Bronchial epithelial cell (primary cell): Measurements from ENCODE around the gene PTGES3. TPM values are rescaled to one million over a fixed set of nuclear protein-coding genes. Genes with fewer than 3 reads are reported as not detected.
A peak's percentile ranks its signal among the peaks of the same experiment; 100 is the strongest.

Experiments used
- DNase-seq: peaks from one replicate; pipeline ENCODE4 v3.0.0-alpha.2; 2010; ENCODE audit warnings: low read depth
- FAIRE-seq: peaks from 2 replicates; lab custom pipeline; 2011; peaks lifted over from hg19 to GRCh38; lab: Jason Lieb, UNC
- H3K27me3 ChIP-seq: 2 replicates; pipeline ENCODE4 v1.5.1; 2011; ENCODE audit warnings: low read length; ENCODE audit not compliant: control insufficient read depth, insufficient read depth
- H3K36me3 ChIP-seq: 2 replicates; pipeline ENCODE4 v1.5.1; 2011; ENCODE audit warnings: low read length; ENCODE audit not compliant: control insufficient read depth, insufficient read depth
- H3K4me3 ChIP-seq: 2 replicates; pipeline ENCODE4 v1.5.1; 2011; ENCODE audit warnings: mild to moderate bottlenecking, low read depth, low read length, control low read depth
- total RNA-seq: library from RNA; depleted of rRNA; stranded (reverse); fragments of >200 nt; gene quantifications from 2 replicates; pipeline ENCODE4 v1.2.1, GENCODE V29; 2014
- TF ChIP-seq, protein P1 (sequence below): IDR thresholded peaks from 2 replicates; pipeline ENCODE4 v1.5.1; 2011; ENCODE audit warnings: mild to moderate bottlenecking, moderate library complexity, low read length, control low read depth, inconsistent platforms; ENCODE audit not compliant: insufficient read depth, severe bottlenecking

Gene PTGES3
- total RNA-seq, 1 donor from 2014 or later, result 58.4 TPM

DNA sequence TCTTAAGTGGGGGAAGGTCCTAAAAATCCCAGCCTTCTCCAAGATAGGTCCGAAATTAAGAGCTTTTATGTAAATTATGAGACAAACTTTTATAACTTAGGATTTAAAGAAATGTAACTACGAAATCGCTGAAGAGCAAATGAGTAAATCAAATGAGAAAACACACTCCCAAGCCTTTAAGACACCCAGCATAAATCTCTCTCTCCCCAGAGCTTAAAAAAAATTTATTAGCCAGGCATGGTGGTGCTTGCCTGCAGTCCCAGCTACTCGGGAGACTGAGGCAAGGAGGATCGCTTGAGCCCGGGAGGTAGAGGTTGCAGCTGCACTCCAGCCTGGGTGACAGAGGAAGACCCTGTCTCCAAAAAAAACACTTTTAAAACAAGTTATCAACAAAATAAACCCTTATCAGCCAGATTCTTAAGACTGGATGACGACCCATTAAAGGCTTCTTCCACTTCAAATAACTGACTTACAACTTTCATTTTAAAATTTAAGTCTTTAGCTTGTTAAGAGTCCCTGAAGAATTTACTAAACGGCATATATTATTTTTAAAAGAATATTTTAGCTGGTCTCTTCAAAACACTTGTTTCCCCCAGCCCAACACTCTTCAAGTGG is 3.2 kb downstream of the PTGES3 start:
- Histone ChIP-seq H3K36me3 (peaks cover 4% of the 10 kb centered on the region), H3K27me3 (no peaks in the 10 kb centered on the region), H3K4me3 (peak overlapping the region; percentile 3)
- TF ChIP-seq, protein P1, sequence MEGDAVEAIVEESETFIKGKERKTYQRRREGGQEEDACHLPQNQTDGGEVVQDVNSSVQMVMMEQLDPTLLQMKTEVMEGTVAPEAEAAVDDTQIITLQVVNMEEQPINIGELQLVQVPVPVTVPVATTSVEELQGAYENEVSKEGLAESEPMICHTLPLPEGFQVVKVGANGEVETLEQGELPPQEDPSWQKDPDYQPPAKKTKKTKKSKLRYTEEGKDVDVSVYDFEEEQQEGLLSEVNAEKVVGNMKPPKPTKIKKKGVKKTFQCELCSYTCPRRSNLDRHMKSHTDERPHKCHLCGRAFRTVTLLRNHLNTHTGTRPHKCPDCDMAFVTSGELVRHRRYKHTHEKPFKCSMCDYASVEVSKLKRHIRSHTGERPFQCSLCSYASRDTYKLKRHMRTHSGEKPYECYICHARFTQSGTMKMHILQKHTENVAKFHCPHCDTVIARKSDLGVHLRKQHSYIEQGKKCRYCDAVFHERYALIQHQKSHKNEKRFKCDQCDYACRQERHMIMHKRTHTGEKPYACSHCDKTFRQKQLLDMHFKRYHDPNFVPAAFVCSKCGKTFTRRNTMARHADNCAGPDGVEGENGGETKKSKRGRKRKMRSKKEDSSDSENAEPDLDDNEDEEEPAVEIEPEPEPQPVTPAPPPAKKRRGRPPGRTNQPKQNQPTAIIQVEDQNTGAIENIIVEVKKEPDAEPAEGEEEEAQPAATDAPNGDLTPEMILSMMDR, result no peak
- no peak for FAIRE-seq
- no peak for DNase-seq

DNA sequence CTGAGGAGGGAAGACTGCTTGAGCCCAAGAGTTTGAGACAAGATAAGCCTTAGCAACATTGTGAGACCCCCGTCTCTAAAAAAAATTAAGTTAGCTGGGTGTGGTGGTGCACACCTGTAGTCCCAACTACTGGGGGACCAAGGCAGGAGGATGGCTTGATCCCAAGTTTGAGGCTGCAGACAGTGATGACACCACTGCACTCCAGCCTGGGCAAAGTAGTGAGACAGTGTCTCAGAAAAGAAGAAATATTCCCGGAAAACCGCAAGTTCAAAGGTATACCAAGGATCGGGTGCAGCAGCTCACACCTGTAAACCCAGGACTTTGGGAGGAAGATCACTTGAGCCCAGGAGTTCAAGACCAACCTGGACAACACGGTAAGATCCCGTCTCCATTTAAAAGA is 5.8 kb downstream of the PTGES3 start:
- DNase-seq, result no peak
- no peak for FAIRE-seq
- H3K27me3 ChIP-seq, result no peaks in the 10 kb centered on the region
- TF ChIP-seq, protein P1, result no peak
- peaks cover 4% of the 10 kb centered on the region for H3K36me3 ChIP-seq
- no peak overlapping the region for H3K4me3 ChIP-seq

DNA sequence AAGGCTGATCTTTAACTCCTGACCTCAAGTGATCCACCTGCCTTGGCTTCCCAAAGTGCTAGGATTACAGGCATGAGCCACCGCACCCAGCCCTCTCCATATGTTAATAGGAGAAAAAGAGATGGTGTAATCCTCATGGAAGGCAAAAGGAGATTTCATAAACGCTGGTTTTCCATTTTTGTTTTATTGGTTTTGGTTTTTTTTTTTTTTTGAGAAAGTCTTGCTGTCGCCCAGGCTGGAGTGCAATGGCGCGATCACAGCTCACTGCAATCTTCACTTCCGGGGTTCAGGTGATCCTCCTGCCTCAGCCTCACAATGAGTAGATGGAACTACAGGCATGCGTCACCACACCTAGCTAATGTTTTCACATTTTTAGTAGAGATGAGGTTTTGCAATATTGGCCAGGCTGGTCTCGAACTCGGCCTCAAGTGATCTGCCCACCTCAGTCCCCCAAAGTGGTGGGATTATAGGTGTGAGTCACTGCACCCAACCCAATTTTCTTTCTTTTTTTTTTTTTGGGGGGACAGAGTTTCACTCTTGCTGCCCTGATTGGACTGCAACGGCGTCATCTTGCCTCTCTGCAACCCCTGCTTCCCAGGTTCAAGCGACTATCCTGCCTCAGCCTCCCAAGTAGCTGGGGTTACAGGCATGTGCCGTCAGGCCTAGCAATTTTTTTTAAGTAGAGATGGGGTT is 8.1 kb downstream of the PTGES3 start:
- Histone ChIP-seq H3K27me3 (no peaks in the 10 kb centered on the region), H3K4me3 (no peak overlapping the region), H3K36me3 (peaks cover 4% of the 10 kb centered on the region)
- TF ChIP-seq, protein P1, result no peak
- no peak for FAIRE-seq
- no peak for DNase-seq

DNA sequence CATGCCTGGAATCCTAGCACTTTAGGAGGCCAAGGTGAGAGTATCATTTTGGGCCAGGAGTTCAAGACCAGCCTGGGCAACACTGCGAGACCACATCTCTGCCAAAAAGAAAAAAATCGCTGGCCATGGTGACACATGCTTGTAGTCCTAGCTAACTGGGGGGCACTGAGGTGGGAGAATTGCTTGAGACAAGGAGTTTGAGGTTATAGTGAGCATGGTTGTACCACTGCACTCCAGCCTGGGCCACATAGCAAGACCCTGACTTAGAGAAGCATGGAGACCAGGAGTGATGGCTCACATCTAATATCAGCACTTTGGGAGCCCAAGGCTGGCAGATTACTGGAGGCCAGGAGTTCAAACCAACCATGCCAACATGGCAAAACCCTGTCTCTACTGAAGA is 9.2 kb downstream of the PTGES3 start:
- peaks cover 5% of the 10 kb centered on the region for H3K36me3 ChIP-seq
- no peaks in the 10 kb centered on the region for H3K27me3 ChIP-seq
- H3K4me3 ChIP-seq, result no peak overlapping the region
- FAIRE-seq (no peak), DNase-seq (no peak)
- TF ChIP-seq, protein P1, result no peak

DNA sequence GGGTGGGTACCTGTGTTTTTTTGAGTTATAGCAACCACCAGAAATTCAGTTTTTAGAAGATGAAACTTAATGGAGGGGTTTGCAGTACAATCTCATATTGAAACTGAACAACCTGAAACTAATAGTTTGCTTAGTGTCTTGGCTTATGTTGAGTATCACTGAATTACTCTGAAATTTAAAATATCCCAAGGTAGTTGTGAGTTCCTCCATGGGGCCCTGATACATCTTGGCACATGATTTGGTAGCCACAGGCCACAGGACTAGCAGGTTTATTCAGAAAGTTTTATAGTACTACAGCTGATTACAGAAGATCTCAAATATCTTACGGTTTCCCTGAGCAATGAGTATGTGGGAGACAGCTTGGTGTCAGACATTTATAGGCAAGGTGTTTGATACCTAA is 10.4 kb downstream of the PTGES3 start:
- no peak overlapping the region for H3K4me3 ChIP-seq
- H3K27me3 ChIP-seq, result no peaks in the 10 kb centered on the region
- FAIRE-seq, result no peak
- no peak for DNase-seq
- TF ChIP-seq, protein P1, result no peak
- peaks cover 5% of the 10 kb centered on the region for H3K36me3 ChIP-seq
